ENCODE data around the gene PDE4B.
"Not testable (repeated sequence)": the region's sequence is repeated elsewhere in the genome, so short reads cannot be mapped to it uniquely, and the experiment has no call there.

Gene PDE4B

GRCh38 chr1:66048011-66048410 lies 255.3 kb downstream of the PDE4B start:
- Mint-ChIP-seq H3K36me3 (no peaks in the 10 kb centered on the region), H3K4me1 (no peaks in the 10 kb centered on the region), H3K9me3 (no peaks in the 10 kb centered on the region), H3K27ac (no peak overlapping the region), H3K4me3 (no peak overlapping the region)
- DNase-seq (ENCODE audit: low spot score in 2 of 2) (no peak), ATAC-seq (no peak)

GRCh38 chr1:66050123-66050522 lies 257.4 kb downstream of the PDE4B start:
- Mint-ChIP-seq H3K27ac (no peak overlapping the region), H3K9me3 (no peaks in the 10 kb centered on the region), H3K4me3 (no peak overlapping the region), H3K4me1 (no peaks in the 10 kb centered on the region), H3K36me3 (no peaks in the 10 kb centered on the region)
- DNase-seq (ENCODE audit: low spot score in 2 of 2) = no peak
- no peak for ATAC-seq

GRCh38 chr1:66050633-66051032 lies 257.9 kb downstream of the PDE4B start:
- H3K27ac Mint-ChIP-seq = no peak overlapping the region
- no peaks in the 10 kb centered on the region for H3K9me3 Mint-ChIP-seq
- no peaks in the 10 kb centered on the region for H3K36me3 Mint-ChIP-seq
- H3K4me3 Mint-ChIP-seq = no peak overlapping the region
- H3K4me1 Mint-ChIP-seq = no peaks in the 10 kb centered on the region
- no peak for ATAC-seq
- DNase-seq (ENCODE audit: low spot score in 2 of 2) = no peak

- no peak for DNase-seq (ENCODE audit: low spot score in 2 of 2)
Observed at GRCh38 chr1:66055092-66055491, 262.4 kb downstream of the PDE4B start.

GRCh38 chr1:66057448-66057847 lies 264.8 kb downstream of the PDE4B start:
- not testable (repeated sequence) for DNase-seq (ENCODE audit: low spot score in 2 of 2); H3K9me3 Mint-ChIP-seq; H3K4me1 Mint-ChIP-seq; H3K27ac Mint-ChIP-seq; H3K36me3 Mint-ChIP-seq; H3K4me3 Mint-ChIP-seq; ATAC-seq

More at GRCh38 chr1:66055092-66055491, 262.4 kb downstream of the PDE4B start:
- no peak overlapping the region for H3K4me3 Mint-ChIP-seq
- H3K4me1 Mint-ChIP-seq = no peaks in the 10 kb centered on the region
- H3K9me3 Mint-ChIP-seq = no peaks in the 10 kb centered on the region
- H3K36me3 Mint-ChIP-seq = no peaks in the 10 kb centered on the region
- ATAC-seq = no peak
- no peak overlapping the region for H3K27ac Mint-ChIP-seq

- no peak overlapping the region for H3K4me3 Mint-ChIP-seq
Observed at GRCh38 chr1:66058558-66058957, 265.9 kb downstream of the PDE4B start.

GRCh38 chr1:66067219-66067618 lies 274.5 kb downstream of the PDE4B start:
- ATAC-seq; DNase-seq (ENCODE audit: low spot score in 2 of 2); H3K27ac Mint-ChIP-seq; H3K36me3 Mint-ChIP-seq; H3K9me3 Mint-ChIP-seq; H3K4me1 Mint-ChIP-seq; H3K4me3 Mint-ChIP-seq: not testable (repeated sequence)

More at GRCh38 chr1:66058558-66058957, 265.9 kb downstream of the PDE4B start:
- no peak overlapping the region for H3K27ac Mint-ChIP-seq
- no peaks in the 10 kb centered on the region for H3K4me1 Mint-ChIP-seq
- no peaks in the 10 kb centered on the region for H3K9me3 Mint-ChIP-seq
- no peaks in the 10 kb centered on the region for H3K36me3 Mint-ChIP-seq
- no peak for ATAC-seq
- no peak for DNase-seq (ENCODE audit: low spot score in 2 of 2)

- ATAC-seq (no peak), DNase-seq (ENCODE audit: low spot score in 2 of 2) (no peak)
- H3K4me1 Mint-ChIP-seq = no peaks in the 10 kb centered on the region
- H3K9me3 Mint-ChIP-seq = no peaks in the 10 kb centered on the region
- H3K4me3 Mint-ChIP-seq = no peak overlapping the region
- no peak overlapping the region for H3K27ac Mint-ChIP-seq
- no peaks in the 10 kb centered on the region for H3K36me3 Mint-ChIP-seq
Observed at GRCh38 chr1:66069976-66070876, 277.5 kb downstream of the PDE4B start.

GRCh38 chr1:66073388-66073787 lies 280.7 kb downstream of the PDE4B start:
- H3K9me3 Mint-ChIP-seq = no peaks in the 10 kb centered on the region
- ATAC-seq (no peak), DNase-seq (ENCODE audit: low spot score in 2 of 2) (no peak)
- no peaks in the 10 kb centered on the region for H3K36me3 Mint-ChIP-seq
- no peaks in the 10 kb centered on the region for H3K4me1 Mint-ChIP-seq
- no peak overlapping the region for H3K27ac Mint-ChIP-seq
- no peak overlapping the region for H3K4me3 Mint-ChIP-seq

- no peak for DNase-seq (ENCODE audit: low spot score in 2 of 2)
- Mint-ChIP-seq H3K9me3 (no peaks in the 10 kb centered on the region), H3K4me1 (no peaks in the 10 kb centered on the region), H3K27ac (no peak overlapping the region), H3K4me3 (no peak overlapping the region), H3K36me3 (no peaks in the 10 kb centered on the region)
- no peak for ATAC-seq
Observed at GRCh38 chr1:66074147-66074546, 281.5 kb downstream of the PDE4B start.

GRCh38 chr1:66078412-66078811 lies 285.7 kb downstream of the PDE4B start:
- DNase-seq (ENCODE audit: low spot score in 2 of 2) (no peak), ATAC-seq (no peak)
- no peak overlapping the region for H3K27ac Mint-ChIP-seq
- no peaks in the 10 kb centered on the region for H3K36me3 Mint-ChIP-seq
- no peaks in the 10 kb centered on the region for H3K4me1 Mint-ChIP-seq
- H3K9me3 Mint-ChIP-seq = no peaks in the 10 kb centered on the region
- H3K4me3 Mint-ChIP-seq = no peak overlapping the region

- Mint-ChIP-seq H3K9me3 (no peaks in the 10 kb centered on the region), H3K27ac (no peak overlapping the region), H3K36me3 (no peaks in the 10 kb centered on the region), H3K4me1 (no peaks in the 10 kb centered on the region), H3K4me3 (no peak overlapping the region)
- no peak for ATAC-seq
- DNase-seq (ENCODE audit: low spot score in 2 of 2) = no peak
Observed at GRCh38 chr1:66083003-66083402, 290.3 kb downstream of the PDE4B start.

- DNase-seq (ENCODE audit: low spot score in 2 of 2) = no peak
- Mint-ChIP-seq H3K4me3 (no peak overlapping the region), H3K4me1 (no peaks in the 10 kb centered on the region), H3K9me3 (no peaks in the 10 kb centered on the region), H3K36me3 (no peaks in the 10 kb centered on the region), H3K27ac (no peak overlapping the region)
- ATAC-seq = peak; percentile 22
Observed at GRCh38 chr1:66084442-66084841, 291.7 kb downstream of the PDE4B start.

- ATAC-seq = no peak
- H3K4me3 Mint-ChIP-seq = no peak overlapping the region
- H3K9me3 Mint-ChIP-seq = no peaks in the 10 kb centered on the region
- H3K27ac Mint-ChIP-seq = no peak overlapping the region
- H3K4me1 Mint-ChIP-seq = no peaks in the 10 kb centered on the region
- H3K36me3 Mint-ChIP-seq = no peaks in the 10 kb centered on the region
- no peak for DNase-seq (ENCODE audit: low spot score in 2 of 2)
Observed at GRCh38 chr1:66085600-66085999, 292.9 kb downstream of the PDE4B start.

- ATAC-seq = peak; percentile 90
- H3K36me3 Mint-ChIP-seq = no peaks in the 10 kb centered on the region
- no peaks in the 10 kb centered on the region for H3K4me1 Mint-ChIP-seq
Observed at GRCh38 chr1:66088787-66089186, 296.1 kb downstream of the PDE4B start.

GRCh38 chr1:66090859-66091457 lies 298.3 kb downstream of the PDE4B start:
- H3K27ac Mint-ChIP-seq = no peak overlapping the region

More at GRCh38 chr1:66088787-66089186, 296.1 kb downstream of the PDE4B start:
- Mint-ChIP-seq H3K4me3 (no peak overlapping the region), H3K27ac (no peak overlapping the region), H3K9me3 (no peaks in the 10 kb centered on the region)
- no peak for DNase-seq (ENCODE audit: low spot score in 2 of 2)

More at GRCh38 chr1:66090859-66091457, 298.3 kb downstream of the PDE4B start:
- Mint-ChIP-seq H3K4me1 (no peaks in the 10 kb centered on the region), H3K36me3 (no peaks in the 10 kb centered on the region), H3K4me3 (no peak overlapping the region), H3K9me3 (no peaks in the 10 kb centered on the region)
- no peak for ATAC-seq
- DNase-seq (ENCODE audit: low spot score in 2 of 2) = no peak

Measured in stimulated activated effector memory CD8-positive, alpha-beta T cell treated with anti-CD3 and anti-CD28 coated beads, Interleukin-12 subunit alpha, Interleukin-12 subunit beta, amount 100 ng/mL, for 72 hours (primary cell).